GM21717 (cell line): ENCODE data around the gene SERGEF.

Experiments
- ATAC-seq: cut with Tn5 transposase; IDR thresholded peaks from one replicate; pipeline ENCODE4 v1.9.1; 2021; ENCODE audit warnings: mild to moderate bottlenecking, moderate library complexity; ENCODE audit not compliant: unreplicated experiment

Gene SERGEF

GRCh38 chr11:17760102-17761029, 252.5 kb downstream of the SERGEF start:
- ATAC-seq: no peak

- ATAC-seq: no peak
These were observed 257.0 kb downstream of the SERGEF start for GRCh38 chr11:17755891-17756290.

- no peak for ATAC-seq
These were observed 259.2 kb downstream of the SERGEF start for GRCh38 chr11:17753641-17754040.

GRCh38 chr11:17753153-17753552, 259.7 kb downstream of the SERGEF start:
- no peak for ATAC-seq

- ATAC-seq: no peak
These were observed 260.7 kb downstream of the SERGEF start for GRCh38 chr11:17752144-17752543.

GRCh38 chr11:17751558-17751957, 261.3 kb downstream of the SERGEF start:
- ATAC-seq: no peak

- ATAC-seq: no peak
These were observed 262.1 kb downstream of the SERGEF start for GRCh38 chr11:17750801-17751165.

GRCh38 chr11:17750013-17750800, 262.6 kb downstream of the SERGEF start:
- ATAC-seq: no peak

GRCh38 chr11:17748761-17749721, 263.8 kb downstream of the SERGEF start:
- no peak for ATAC-seq

GRCh38 chr11:17748044-17748443, 264.8 kb downstream of the SERGEF start:
- no peak for ATAC-seq

- ATAC-seq: no peak
These were observed 265.5 kb downstream of the SERGEF start for GRCh38 chr11:17747131-17747955.

GRCh38 chr11:17746096-17746495, 266.8 kb downstream of the SERGEF start:
- no peak for ATAC-seq

- no peak for ATAC-seq
These were observed 267.6 kb downstream of the SERGEF start for GRCh38 chr11:17745023-17745772.

- ATAC-seq: no peak
These were observed 268.5 kb downstream of the SERGEF start for GRCh38 chr11:17744151-17744940.

- ATAC-seq: no peak
These were observed 269.1 kb downstream of the SERGEF start for GRCh38 chr11:17743808-17744119.

GRCh38 chr11:17743026-17743807, 269.6 kb downstream of the SERGEF start:
- no peak for ATAC-seq

GRCh38 chr11:17742019-17742418, 270.8 kb downstream of the SERGEF start:
- ATAC-seq: no peak

- no peak for ATAC-seq
These were observed 271.4 kb downstream of the SERGEF start for GRCh38 chr11:17741487-17741886.
